GM21717 (cell line): ENCODE data around the gene C5AR2.
"Not testable (repeated sequence)": the region's sequence is repeated elsewhere in the genome, so short reads cannot be mapped to it uniquely, and the experiment has no call there.

Source experiments
- ATAC-seq: cut with Tn5 transposase; IDR thresholded peaks from one replicate; pipeline ENCODE4 v1.9.1; 2021; ENCODE audit warnings: mild to moderate bottlenecking, moderate library complexity; ENCODE audit not compliant: unreplicated experiment

Gene C5AR2

GRCh38 chr19:47323409-47323808, 8.6 kb upstream of the C5AR2 start:
- ATAC-seq = no peak

- no peak for ATAC-seq
Measured at GRCh38 chr19:47323872-47324271, 8.1 kb upstream of the C5AR2 start.

- ATAC-seq = no peak
Measured at GRCh38 chr19:47324502-47324901, 7.5 kb upstream of the C5AR2 start.

GRCh38 chr19:47330466-47330869, 1.5 kb upstream of the C5AR2 start:
- ATAC-seq = no peak

GRCh38 chr19:47331490-47331889, 485 bp upstream of the C5AR2 start:
- no peak for ATAC-seq

GRCh38 chr19:47336765-47337718, 5.1 kb downstream of the C5AR2 start:
- not testable (repeated sequence) for ATAC-seq

- ATAC-seq = no peak
Measured at GRCh38 chr19:47339196-47339880, 7.4 kb downstream of the C5AR2 start.

- ATAC-seq = no peak
Measured at GRCh38 chr19:47340477-47341208, 8.7 kb downstream of the C5AR2 start.

GRCh38 chr19:47341734-47342133, 9.8 kb downstream of the C5AR2 start:
- ATAC-seq = no peak

GRCh38 chr19:47343194-47343802, 11.3 kb downstream of the C5AR2 start:
- ATAC-seq = no peak

- ATAC-seq = no peak
Measured at GRCh38 chr19:47344425-47344824, 12.4 kb downstream of the C5AR2 start.

GRCh38 chr19:47346024-47346423, 14.0 kb downstream of the C5AR2 start:
- not testable (repeated sequence) for ATAC-seq

GRCh38 chr19:47348819-47349795, 17.1 kb downstream of the C5AR2 start, which contains the start of gene DHX34:
DHX34 (plus strand) TSS chr19:47349315; CDS start chr19:47353031, 3,716 bp downstream.
- peak; percentile 86 for ATAC-seq

- no peak for ATAC-seq
Measured at GRCh38 chr19:47350630-47351029, 18.7 kb downstream of the C5AR2 start.

GRCh38 chr19:47351548-47351947, 19.6 kb downstream of the C5AR2 start:
- ATAC-seq = no peak

- no peak for ATAC-seq
Measured at GRCh38 chr19:47352095-47352494, 20.1 kb downstream of the C5AR2 start.

- ATAC-seq = no peak
Measured at GRCh38 chr19:47353307-47353712, 21.3 kb downstream of the C5AR2 start.

- ATAC-seq = no peak
Measured at GRCh38 chr19:47356900-47357299, 24.9 kb downstream of the C5AR2 start.

- no peak for ATAC-seq
Measured at GRCh38 chr19:47357788-47358680, 26.1 kb downstream of the C5AR2 start.
